ENCODE data around the gene SNW1.

GRCh38 chr14:77809011-77809410, 48.1 kb upstream of the SNW1 start:
- TF ChIP-seq CTCF (IDR thresholded peaks at IDR 0.05) (no peak), POLR2A (IDR thresholded peaks at IDR 0.05) (no peak)

Measured in testis (tissue), 2 donors.